ENCODE results near the gene EYA4.

DNA sequence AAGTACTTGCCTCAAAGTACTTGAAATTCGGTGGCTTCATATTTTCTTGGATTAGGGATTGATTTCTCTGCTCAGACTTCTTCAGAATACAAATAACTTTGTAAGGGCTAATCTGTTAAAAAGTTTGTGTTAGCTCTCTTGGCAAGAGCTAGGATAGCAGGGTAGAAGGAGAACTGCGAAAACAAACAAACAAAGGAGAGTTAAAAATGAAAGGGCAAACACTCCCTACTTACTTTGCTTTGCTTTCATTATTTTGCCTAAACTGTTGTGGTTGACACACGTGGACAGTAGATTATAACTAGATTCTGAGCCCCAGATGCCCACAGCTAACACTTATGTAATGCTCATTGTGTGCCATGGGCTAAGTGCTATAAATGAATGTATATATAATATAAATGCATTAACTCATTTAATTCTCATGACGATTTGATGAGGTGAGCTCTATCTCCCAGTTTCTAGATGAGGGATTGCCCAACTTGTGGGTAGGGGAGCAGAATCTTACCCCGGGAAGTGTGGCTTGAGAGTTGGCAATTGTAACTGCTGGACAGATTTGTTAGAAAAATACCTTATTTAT, 48.7 kb downstream of the EYA4 start:
- TF ChIP-seq, protein P1, sequence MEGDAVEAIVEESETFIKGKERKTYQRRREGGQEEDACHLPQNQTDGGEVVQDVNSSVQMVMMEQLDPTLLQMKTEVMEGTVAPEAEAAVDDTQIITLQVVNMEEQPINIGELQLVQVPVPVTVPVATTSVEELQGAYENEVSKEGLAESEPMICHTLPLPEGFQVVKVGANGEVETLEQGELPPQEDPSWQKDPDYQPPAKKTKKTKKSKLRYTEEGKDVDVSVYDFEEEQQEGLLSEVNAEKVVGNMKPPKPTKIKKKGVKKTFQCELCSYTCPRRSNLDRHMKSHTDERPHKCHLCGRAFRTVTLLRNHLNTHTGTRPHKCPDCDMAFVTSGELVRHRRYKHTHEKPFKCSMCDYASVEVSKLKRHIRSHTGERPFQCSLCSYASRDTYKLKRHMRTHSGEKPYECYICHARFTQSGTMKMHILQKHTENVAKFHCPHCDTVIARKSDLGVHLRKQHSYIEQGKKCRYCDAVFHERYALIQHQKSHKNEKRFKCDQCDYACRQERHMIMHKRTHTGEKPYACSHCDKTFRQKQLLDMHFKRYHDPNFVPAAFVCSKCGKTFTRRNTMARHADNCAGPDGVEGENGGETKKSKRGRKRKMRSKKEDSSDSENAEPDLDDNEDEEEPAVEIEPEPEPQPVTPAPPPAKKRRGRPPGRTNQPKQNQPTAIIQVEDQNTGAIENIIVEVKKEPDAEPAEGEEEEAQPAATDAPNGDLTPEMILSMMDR (IDR thresholded peaks at IDR 0.05 in 8 of 11, conservative IDR thresholded peaks at IDR 0.05 in 3 of 11), result no peak
- TF ChIP-seq POLR2A (IDR thresholded peaks at IDR 0.05) (no peak), POLR2AphosphoS5 (IDR thresholded peaks at IDR 0.05) (no peak)
